DOHH2 (cell line): ENCODE measurements around the gene MELTF.

Source experiments
- H3F3A ChIP-seq: fragments of 200-600 bp; sonication (generic), shearing (Covaris generic); 2 replicates; pipeline ENCODE4 v1.6.0; 2016; ENCODE audit warnings: antibody characterized with exemption, mild to moderate bottlenecking; ENCODE audit not compliant: control insufficient read depth, insufficient read depth
- H3K27ac ChIP-seq: fragments of 200-600 bp; sonication (generic); 2 replicates; pipeline ENCODE4 v1.5.1; 2014; ENCODE audit warnings: low read depth, mild to moderate bottlenecking, low read length, moderate library complexity
- H3K27me3 ChIP-seq: fragments of 200-600 bp; sonication (generic); 2 replicates; pipeline ENCODE4 v1.6.1; 2014; ENCODE audit warnings: mild to moderate bottlenecking, low read length, mixed read lengths; ENCODE audit not compliant: control insufficient read depth
- H3K36me3 ChIP-seq: fragments of 200-600 bp; sonication (generic); 2 replicates; pipeline ENCODE4 v1.6.1; 2014; ENCODE audit warnings: mild to moderate bottlenecking, low read length, moderate library complexity, mixed read lengths; ENCODE audit not compliant: control insufficient read depth
- H3K4me1 ChIP-seq: fragments of 200-600 bp; sonication (generic); 2 replicates; pipeline ENCODE4 v1.6.1; 2014; ENCODE audit warnings: mild to moderate bottlenecking, low read length, mixed read lengths; ENCODE audit not compliant: control insufficient read depth
- H3K4me2 ChIP-seq: fragments of 200-600 bp; sonication (generic); 2 replicates; pipeline ENCODE4 v1.6.0; 2014; ENCODE audit warnings: mild to moderate bottlenecking, low read length, moderate library complexity
- H3K4me3 ChIP-seq: fragments of 200-600 bp; sonication (generic); 2 replicates; pipeline ENCODE4 v1.5.1; 2014; ENCODE audit warnings: mild to moderate bottlenecking, low read length, mixed read lengths
- H3K79me2 ChIP-seq: fragments of 200-600 bp; sonication (generic); 2 replicates; pipeline ENCODE4 v1.6.1; 2014; ENCODE audit warnings: mild to moderate bottlenecking, low read length, mixed read lengths; ENCODE audit not compliant: control insufficient read depth
- H3K9me2 ChIP-seq: fragments of 200-600 bp; sonication (generic); replicated peaks from 2 replicates; pipeline ENCODE4 v1.6.1; 2014; ENCODE audit warnings: mild to moderate bottlenecking, low read length, mixed read lengths; ENCODE audit not compliant: control insufficient read depth
- H3K9me3 ChIP-seq: fragments of 200-600 bp; sonication (generic); 2 replicates; pipeline ENCODE4 v1.6.1; 2014; ENCODE audit warnings: antibody characterized with exemption, low read length, mixed read lengths; ENCODE audit not compliant: control insufficient read depth, insufficient read depth
- H4K20me1 ChIP-seq: fragments of 200-600 bp; sonication (generic); 2 replicates; pipeline ENCODE4 v1.6.0; 2014; ENCODE audit warnings: low read depth, mild to moderate bottlenecking, antibody characterized with exemption, low read length, moderate library complexity; ENCODE audit not compliant: control insufficient read depth, insufficient read depth
- EZH2phosphoT487 ChIP-seq: fragments of 200-600 bp; sonication (generic); IDR thresholded peaks from 2 replicates; pipeline ENCODE4 v1.6.1; 2017; ENCODE audit warnings: borderline replicate concordance, mild to moderate bottlenecking, antibody characterized with exemption, low read length, moderate library complexity, mixed read lengths
- TF ChIP-seq, protein P1 (sequence below): fragments of 200-600 bp; sonication (generic); IDR thresholded peaks from one replicate; pipeline ENCODE4 v1.5.1; 2014; ENCODE audit warnings: antibody characterized with exemption, mild to moderate bottlenecking, low read depth, low read length; ENCODE audit not compliant: poor library complexity, severe bottlenecking

MELTF gene

DNA sequence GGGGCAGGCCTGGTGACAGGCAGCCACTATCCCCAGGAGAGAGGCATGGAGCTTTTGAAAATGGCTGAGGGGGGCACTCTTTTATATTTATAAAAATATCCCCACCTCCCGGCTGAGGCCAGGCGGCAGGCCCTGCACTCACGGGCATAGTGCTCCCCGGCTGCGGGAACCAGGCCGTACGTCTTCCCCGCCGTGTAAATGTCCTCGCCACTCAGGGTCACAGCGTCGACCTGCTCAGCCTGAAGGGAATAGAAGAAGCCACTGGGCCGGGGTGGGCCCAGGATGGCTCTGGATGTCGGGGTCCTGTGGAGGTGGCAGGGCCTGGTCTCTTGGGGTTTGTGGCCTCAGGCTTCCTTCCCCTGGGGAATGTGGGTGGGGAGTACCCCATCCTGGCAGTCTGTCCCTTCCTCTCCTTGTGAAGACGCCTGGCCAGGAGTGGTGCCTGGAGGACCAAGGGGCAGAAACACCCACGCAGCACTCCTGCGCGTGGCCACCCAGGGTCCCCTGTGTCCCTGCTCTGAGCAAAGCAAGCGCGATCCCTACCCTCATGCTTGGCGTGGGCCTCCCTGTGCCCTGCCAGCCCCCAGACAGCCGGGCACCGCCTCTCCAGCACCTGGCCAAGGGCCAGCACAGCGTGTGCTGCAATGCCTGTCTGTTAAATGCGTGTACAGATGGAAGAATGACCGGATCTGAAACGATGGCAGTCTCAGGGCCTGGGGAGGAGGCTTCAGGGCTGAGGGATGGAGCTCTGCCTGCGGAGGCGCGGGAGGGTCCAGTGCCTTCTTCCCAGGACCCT is 18.9 kb downstream of the MELTF start:
- no peaks in the 10 kb centered on the region for H3K9me2 ChIP-seq
- no peaks in the 10 kb centered on the region for H3K9me3 ChIP-seq
- H3K27ac ChIP-seq, result no peak overlapping the region
- H3F3A ChIP-seq, result no peaks in the 10 kb centered on the region
- TF ChIP-seq, protein P1, sequence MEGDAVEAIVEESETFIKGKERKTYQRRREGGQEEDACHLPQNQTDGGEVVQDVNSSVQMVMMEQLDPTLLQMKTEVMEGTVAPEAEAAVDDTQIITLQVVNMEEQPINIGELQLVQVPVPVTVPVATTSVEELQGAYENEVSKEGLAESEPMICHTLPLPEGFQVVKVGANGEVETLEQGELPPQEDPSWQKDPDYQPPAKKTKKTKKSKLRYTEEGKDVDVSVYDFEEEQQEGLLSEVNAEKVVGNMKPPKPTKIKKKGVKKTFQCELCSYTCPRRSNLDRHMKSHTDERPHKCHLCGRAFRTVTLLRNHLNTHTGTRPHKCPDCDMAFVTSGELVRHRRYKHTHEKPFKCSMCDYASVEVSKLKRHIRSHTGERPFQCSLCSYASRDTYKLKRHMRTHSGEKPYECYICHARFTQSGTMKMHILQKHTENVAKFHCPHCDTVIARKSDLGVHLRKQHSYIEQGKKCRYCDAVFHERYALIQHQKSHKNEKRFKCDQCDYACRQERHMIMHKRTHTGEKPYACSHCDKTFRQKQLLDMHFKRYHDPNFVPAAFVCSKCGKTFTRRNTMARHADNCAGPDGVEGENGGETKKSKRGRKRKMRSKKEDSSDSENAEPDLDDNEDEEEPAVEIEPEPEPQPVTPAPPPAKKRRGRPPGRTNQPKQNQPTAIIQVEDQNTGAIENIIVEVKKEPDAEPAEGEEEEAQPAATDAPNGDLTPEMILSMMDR, result no peak
- TF ChIP-seq EZH2phosphoT487, result no peak
- no peaks in the 10 kb centered on the region for H3K27me3 ChIP-seq
- no peaks in the 10 kb centered on the region for H4K20me1 ChIP-seq
- no peaks in the 10 kb centered on the region for H3K36me3 ChIP-seq
- no peaks in the 10 kb centered on the region for H3K79me2 ChIP-seq
- no peak overlapping the region for H3K4me2 ChIP-seq
- H3K4me1 ChIP-seq, result no peaks in the 10 kb centered on the region
- H3K4me3 ChIP-seq, result no peak overlapping the region

DNA sequence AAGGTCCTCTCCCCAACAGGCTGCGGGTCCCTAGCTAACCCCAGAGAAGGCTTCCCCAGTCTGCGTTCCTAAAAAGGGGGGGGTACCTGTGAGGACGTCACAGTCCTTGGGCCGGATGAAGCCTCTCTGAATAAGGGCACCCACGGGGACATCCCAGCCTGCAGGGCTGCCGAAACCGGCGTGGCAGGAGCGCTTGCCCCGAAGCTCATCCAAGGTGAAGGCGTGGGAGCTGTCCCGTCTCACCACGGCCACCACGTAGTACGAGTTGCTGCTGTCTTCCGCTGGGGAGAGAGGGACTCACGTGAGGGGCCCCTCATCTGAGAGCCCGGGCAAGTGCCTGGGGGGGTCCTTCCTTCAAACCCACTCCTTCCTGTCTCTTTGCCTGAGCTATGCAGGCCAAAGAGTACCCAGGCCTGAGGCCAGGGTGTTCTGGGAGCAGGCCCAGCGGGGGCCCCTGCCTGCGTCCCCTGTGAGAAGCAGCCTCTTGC is 20.0 kb downstream of the MELTF start:
- Histone ChIP-seq H3K4me1 (peaks cover 2% of the 10 kb centered on the region; the same call in 1 of the 2 replicates), H3K4me2 (no peak overlapping the region), H3K79me2 (no peaks in the 10 kb centered on the region), H3K27me3 (no peaks in the 10 kb centered on the region), H3F3A (peaks cover under 1% of the 10 kb centered on the region), H3K4me3 (no peak overlapping the region), H4K20me1 (no peaks in the 10 kb centered on the region), H3K36me3 (no peaks in the 10 kb centered on the region), H3K27ac (no peak overlapping the region), H3K9me2 (no peaks in the 10 kb centered on the region), H3K9me3 (no peaks in the 10 kb centered on the region)
- no peak for TF ChIP-seq EZH2phosphoT487

DNA sequence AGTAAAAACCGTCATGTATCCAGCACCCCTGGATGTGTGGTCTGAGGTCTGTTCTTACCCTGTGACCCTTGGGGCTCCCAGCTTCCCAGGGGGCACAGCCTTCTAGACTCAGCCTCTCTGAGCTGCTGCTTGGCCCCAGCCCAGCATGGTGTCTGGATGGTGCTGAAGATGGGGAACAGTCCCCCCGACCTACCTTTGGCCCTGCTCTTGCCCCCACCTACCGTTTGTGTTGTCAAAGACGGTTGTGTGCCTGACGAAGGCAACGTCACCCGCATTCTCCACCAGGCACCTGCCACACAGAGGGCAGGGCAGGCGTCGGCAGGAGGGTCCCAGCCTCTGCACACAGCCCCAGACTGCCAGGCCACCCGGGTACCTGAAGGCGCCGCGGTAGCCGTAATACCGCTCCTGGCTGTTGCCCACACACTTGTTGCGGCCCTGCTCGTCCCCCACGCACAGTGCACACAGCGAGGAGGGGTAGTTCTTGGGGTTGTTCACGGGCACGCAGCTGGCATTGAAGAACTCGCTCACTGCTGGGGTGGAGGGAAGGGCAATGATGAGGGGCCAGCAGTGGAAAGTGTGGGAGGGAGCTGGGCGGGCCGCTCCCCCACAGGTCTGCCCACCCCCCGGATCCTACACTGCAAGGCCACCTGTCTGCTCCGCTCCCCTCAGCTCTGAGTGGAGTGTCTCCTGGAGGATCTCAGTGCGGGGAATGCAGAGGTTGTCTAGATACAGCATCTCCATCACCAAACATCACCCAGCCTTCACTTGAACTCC is 21.0 kb downstream of the MELTF start:
- H3K4me1 ChIP-seq, result peaks cover 12% of the 10 kb centered on the region
- H3K36me3 ChIP-seq, result no peaks in the 10 kb centered on the region
- no peaks in the 10 kb centered on the region for H3K9me3 ChIP-seq
- no peaks in the 10 kb centered on the region for H4K20me1 ChIP-seq
- TF ChIP-seq, protein P1, result no peak
- TF ChIP-seq EZH2phosphoT487, result no peak
- no peak overlapping the region for H3K27ac ChIP-seq
- H3K27me3 ChIP-seq, result no peaks in the 10 kb centered on the region
- H3K79me2 ChIP-seq, result no peaks in the 10 kb centered on the region
- H3F3A ChIP-seq, result peaks cover 4% of the 10 kb centered on the region
- H3K9me2 ChIP-seq, result no peaks in the 10 kb centered on the region
- H3K4me3 ChIP-seq, result no peak overlapping the region
- H3K4me2 ChIP-seq, result no peak overlapping the region

DNA sequence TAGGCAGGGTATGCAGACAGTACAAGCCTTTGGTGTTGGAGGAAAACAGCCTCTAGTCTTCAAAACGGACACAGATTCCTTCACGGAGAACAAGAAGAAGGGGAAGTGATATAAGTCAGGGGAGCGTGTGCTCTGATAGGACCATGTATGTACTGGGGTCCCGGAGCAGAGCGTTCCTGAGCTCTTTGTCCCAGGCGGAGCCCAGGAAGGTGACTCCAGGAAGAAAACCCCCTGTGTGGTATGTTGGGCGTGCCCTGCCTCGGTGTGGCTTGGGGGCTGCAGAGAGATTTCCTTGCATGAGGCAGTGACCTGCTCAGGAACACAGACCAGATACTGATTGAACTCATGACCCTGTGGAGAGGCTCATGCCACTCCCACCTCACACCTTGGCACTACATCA is 21.7 kb downstream of the MELTF start:
- Histone ChIP-seq H3K27ac (no peak overlapping the region), H3K4me1 (peaks cover 14% of the 10 kb centered on the region), H3K79me2 (no peaks in the 10 kb centered on the region), H3K36me3 (no peaks in the 10 kb centered on the region), H3K9me2 (no peaks in the 10 kb centered on the region), H3F3A (peaks cover 4% of the 10 kb centered on the region), H4K20me1 (no peaks in the 10 kb centered on the region), H3K4me3 (no peak overlapping the region), H3K4me2 (no peak overlapping the region), H3K9me3 (no peaks in the 10 kb centered on the region), H3K27me3 (no peaks in the 10 kb centered on the region)
- TF ChIP-seq, protein P1, result no peak
- TF ChIP-seq EZH2phosphoT487, result no peak
